HG03342 (cell line): ENCODE results near the gene HES4.
"Not testable (repeated sequence)": the region's sequence is repeated elsewhere in the genome, so short reads cannot be mapped to it uniquely, and the experiment has no call there.

Source experiments
- ATAC-seq: cut with Tn5 transposase; IDR thresholded peaks from one replicate; pipeline ENCODE4 v1.9.1; 2021; ENCODE audit warnings: mild to moderate bottlenecking, moderate library complexity; ENCODE audit not compliant: unreplicated experiment

HES4 gene

DNA sequence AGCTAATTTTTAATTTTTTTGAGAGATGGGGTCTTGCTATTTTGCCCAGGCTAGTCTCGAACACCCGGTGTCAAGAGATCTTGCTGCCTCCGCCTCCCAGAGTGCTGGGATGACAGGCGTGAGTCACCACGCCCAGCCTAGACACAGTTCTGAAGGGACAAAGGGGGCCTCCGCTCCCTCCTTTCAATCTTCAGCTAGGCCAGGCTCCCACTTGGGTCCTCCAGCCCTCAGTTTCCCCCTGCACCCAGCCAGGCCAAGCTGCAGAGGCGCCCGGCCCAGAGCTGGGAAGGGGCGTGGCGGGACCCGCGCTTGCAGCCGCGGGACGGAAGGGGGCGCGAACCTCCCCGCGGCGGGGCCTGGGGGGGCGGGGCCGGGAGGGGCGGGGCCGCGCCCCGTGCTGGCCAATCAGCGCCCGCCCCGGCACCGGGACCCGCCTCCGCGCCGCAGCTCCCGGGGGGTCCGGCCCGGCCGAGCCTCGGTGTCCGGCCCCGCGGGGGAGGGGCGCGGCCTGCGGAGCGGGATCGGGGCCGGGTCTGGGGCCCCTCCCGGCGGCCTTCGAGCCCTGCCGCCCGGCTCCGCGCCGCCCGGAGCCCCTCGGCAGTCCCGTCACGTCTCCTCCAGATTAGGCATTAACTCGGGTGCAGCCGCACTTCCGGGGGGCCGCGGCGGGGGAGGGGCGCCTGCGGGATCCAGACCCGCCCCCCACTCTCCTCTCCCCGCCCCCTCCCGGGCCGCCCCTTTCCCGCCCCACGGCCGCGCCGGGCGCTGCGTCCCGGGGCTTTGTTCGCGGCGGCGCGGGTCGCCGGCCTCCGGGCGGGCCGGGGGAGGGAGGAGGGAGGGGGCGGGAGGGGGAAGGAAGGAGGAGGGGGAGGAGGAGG lies 19.5 kb upstream of the HES4 start:
- peak; percentile 59 for ATAC-seq

- not testable (repeated sequence) for ATAC-seq
These were observed 18.4 kb upstream of the HES4 start for GRCh38 chr1:1018321-1018685.

- not testable (repeated sequence) for ATAC-seq
These were observed 17.8 kb upstream of the HES4 start for GRCh38 chr1:1017397-1018320.

- no peak for ATAC-seq
These were observed 15.1 kb upstream of the HES4 start for GRCh38 chr1:1014799-1015681.

DNA sequence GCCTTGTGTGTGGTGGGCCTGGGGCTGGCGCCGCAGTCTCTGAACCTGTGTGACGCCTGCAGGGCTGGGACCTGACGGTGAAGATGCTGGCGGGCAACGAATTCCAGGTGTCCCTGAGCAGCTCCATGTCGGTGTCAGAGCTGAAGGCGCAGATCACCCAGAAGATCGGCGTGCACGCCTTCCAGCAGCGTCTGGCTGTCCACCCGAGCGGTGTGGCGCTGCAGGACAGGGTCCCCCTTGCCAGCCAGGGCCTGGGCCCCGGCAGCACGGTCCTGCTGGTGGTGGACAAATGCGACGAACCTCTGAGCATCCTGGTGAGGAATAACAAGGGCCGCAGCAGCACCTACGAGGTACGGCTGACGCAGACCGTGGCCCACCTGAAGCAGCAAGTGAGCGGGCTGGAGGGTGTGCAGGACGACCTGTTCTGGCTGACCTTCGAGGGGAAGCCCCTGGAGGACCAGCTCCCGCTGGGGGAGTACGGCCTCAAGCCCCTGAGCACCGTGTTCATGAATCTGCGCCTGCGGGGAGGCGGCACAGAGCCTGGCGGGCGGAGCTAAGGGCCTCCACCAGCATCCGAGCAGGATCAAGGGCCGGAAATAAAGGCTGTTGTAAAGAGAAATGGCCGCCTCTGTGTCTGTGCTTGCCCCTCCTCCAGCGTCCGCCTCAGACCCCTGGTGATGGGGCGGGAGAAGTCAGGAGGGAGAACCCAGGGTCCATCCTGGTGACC lies 14.2 kb upstream of the HES4 start:
- peak; percentile 16 for ATAC-seq

GRCh38 chr1:1013105-1013921 lies 13.4 kb upstream of the HES4 start, which contains the start of gene ISG15:
ISG15 (plus strand) TSS chr1:1013497; CDS start chr1:1013574, 77 bp downstream.
- peak; percentile 81 for ATAC-seq

DNA sequence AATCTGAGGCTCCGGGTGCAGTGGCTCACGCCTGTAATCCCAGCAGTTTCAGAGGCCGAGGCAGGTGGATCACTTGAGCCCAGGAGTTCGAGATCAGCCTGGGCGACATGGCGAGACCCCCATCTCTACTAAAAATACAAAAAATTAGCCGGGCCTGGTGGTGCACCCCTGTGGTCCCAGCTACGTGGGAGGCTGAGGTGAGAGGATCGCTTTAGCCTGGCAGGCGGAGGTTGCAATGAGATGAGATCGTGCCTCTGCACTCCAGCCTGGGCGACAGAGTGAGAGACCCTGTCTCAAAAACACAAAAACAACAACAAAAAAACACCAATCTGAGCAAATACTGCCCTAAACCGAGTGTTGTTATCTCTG lies 12.8 kb upstream of the HES4 start:
- peak; percentile 6 for ATAC-seq

DNA sequence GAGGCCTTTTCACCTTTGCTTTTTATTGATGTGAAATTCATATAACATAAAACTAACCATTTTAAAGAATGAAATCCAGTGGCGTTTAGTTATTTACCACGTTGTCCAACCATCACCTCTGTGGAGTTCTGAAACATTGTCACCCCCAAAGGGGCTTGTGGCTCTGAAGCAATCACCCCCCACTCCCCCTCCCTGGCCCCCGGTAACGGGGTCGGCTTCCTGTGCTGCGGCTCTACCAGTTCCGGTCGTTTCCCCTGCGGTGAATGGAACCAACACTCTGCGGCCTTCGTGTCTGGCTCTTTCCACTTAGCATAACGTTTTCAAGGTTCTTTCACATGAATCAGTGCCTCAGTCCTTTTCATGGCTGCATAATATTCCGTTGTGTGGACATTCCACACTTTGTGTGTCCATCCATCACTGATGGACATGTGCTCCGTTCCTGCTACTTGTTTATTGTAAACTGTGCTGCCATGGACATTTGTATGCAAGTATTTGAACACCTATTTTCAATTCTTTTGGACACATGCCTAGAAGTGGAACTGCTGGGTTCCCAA lies 11.6 kb upstream of the HES4 start:
- no peak for ATAC-seq

DNA sequence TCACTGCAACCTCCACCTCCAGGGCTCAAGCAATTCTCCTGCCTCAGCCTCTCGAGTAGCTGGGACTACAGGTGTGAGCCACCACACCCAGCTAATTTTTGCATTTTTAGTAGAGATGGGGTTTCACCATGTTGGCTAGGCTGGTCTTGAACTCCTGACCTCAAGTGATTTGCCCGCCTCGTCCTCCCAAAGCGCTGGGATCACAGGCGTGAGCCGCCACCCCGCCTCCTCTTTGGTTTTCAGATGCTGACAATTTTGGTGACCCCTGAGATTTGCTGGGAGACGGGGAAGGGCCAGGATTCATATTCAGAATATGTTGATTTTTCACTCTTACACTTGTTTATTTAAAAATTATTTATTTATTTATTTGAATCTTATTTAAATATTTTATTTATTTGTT lies 10.2 kb upstream of the HES4 start:
- ATAC-seq, result not testable (repeated sequence)

DNA sequence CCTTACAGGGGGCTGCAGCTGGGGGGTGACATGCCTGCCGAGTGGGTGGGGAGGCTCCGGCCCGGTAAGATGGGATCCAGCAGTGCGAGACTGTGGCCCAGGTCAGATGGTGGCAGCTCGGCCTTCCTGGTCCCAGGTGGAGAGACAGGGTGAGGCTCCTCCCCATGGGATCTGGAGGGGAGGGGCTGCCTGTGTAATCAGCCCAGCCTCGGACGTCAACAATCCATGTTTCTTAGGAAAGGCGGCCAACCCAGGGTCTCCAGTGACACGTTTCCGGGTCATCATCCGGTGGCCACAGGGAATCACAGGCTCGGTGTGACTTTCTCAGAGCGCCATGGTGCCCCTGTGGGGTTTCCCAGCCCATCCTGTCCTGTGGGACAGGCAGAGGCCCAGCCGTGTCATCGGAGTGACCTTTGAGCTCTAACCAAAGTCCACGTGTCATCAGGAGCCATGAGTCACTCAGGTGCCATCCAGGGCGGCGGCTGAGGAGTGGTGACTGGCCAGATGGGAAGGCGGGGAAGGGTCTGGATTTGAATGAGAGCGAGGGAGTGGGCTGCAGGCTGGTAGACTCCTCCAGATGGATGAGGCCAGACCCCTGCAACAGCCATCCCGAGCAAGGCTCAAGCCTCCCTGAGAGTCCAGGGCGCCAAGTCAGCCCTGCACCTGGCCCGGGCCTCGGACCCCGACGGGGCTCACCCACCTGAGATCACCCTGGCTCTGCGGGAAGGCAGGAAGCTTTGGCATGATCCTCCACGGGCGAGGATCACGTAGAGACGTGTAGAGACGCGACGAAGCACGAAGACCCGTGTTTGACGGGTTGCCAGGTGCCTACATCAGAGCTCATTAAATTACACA lies 6.6 kb upstream of the HES4 start:
- ATAC-seq, result no peak

GRCh38 chr1:1005774-1006304 lies 5.9 kb upstream of the HES4 start:
- no peak for ATAC-seq

GRCh38 chr1:1004780-1005697 lies 5.1 kb upstream of the HES4 start:
- ATAC-seq, result no peak

DNA sequence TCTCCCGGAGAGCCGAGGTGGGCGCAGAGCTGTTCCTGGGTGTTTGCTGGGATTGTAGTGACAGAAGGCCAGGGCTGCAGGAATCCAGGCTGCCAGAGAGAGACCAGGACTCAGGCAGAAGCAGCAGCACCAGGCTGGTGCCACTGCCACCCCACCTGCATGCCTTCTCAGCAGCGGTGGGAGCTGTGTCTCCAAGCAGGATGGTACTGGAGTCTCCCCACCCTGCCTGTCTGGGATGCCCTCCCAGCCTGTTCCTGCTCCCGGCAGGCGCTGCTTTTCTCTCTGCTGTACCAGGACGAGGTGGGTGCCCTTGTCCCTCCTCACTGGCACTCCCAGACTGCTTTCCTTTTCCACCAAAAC lies 4.5 kb upstream of the HES4 start:
- ATAC-seq, result no peak

GRCh38 chr1:1003618-1004419 lies 3.9 kb upstream of the HES4 start:
- ATAC-seq, result no peak

- no peak for ATAC-seq
These were observed 1.3 kb upstream of the HES4 start for GRCh38 chr1:1001057-1001783.
